WTC11 (cell line): Measurements from ENCODE around the gene GPATCH8. TPM values are rescaled to one million over a fixed set of nuclear protein-coding genes. Genes with fewer than 3 reads are reported as not detected.
A peak's percentile ranks its signal among the peaks of the same experiment; 100 is the strongest.

Source experiments
- ATAC-seq: fragments of 200-7000 bp; cut with Tn5 transposase; 2 replicates; pipeline ENCODE4 v1.10.0; 2021; ENCODE audit warnings: mild to moderate bottlenecking, moderate library complexity
- CTCF ChIA-PET: fragments of 300-600 bp; sonication (Branson Sonifier 250); formaldehyde crosslinking; loops from one replicate; lab custom pipeline; 2021; ENCODE audit warnings: antibody characterized with exemption; lab: Charles Lee
- POLR2A ChIA-PET: fragments of 350-600 bp; sonication (Branson Sonifier 250); formaldehyde crosslinking; loops from one replicate; lab custom pipeline; 2021; ENCODE audit warnings: antibody characterized with exemption; lab: Charles Lee
- DNase-seq: peaks from one replicate; pipeline ENCODE4 v3.0.0; 2021; ENCODE audit warnings: low spot score
- H3K27ac Mint-ChIP-seq: 2 replicates; pipeline ENCODE4 v1.8.0; 2021; ENCODE audit warnings: mixed read lengths
- H3K27me3 Mint-ChIP-seq: 2 replicates; pipeline ENCODE4 v1.8.0; 2021; ENCODE audit warnings: low read depth, mild to moderate bottlenecking, moderate library complexity, mixed read lengths
- H3K36me3 Mint-ChIP-seq: 2 replicates; pipeline ENCODE4 v1.8.0; 2021; ENCODE audit warnings: mixed read lengths
- H3K4me1 Mint-ChIP-seq: 2 replicates; pipeline ENCODE4 v1.8.0; 2022; ENCODE audit warnings: mixed read lengths
- H3K4me3 Mint-ChIP-seq: 2 replicates; pipeline ENCODE4 v1.8.0; 2021; ENCODE audit warnings: mild to moderate bottlenecking, moderate library complexity, mixed read lengths
- H3K9me3 Mint-ChIP-seq: 2 replicates; pipeline ENCODE4 v1.8.0; 2021; ENCODE audit warnings: mixed read lengths
- ARID4B ChIP-seq: sonication (generic); formaldehyde crosslinking; IDR thresholded peaks from 2 replicates; pipeline ENCODE4 v1.8.0; 2023; ENCODE audit warnings: missing genetic modification reagents, mild to moderate bottlenecking, borderline replicate concordance
- ATF3 ChIP-seq: sonication (generic); formaldehyde crosslinking; conservative IDR thresholded peaks from 2 replicates; pipeline ENCODE4 v1.8.1; 2022; ENCODE audit warnings: mild to moderate bottlenecking, missing genetic modification reagents
- ATF6 ChIP-seq: sonication (generic); formaldehyde crosslinking; IDR thresholded peaks from 2 replicates; pipeline ENCODE4 v1.8.1; 2023; ENCODE audit warnings: mild to moderate bottlenecking, missing genetic modification reagents
- ERG ChIP-seq: fragments of 250-450 bp; sonication (Bioruptor Pico); IDR thresholded peaks from 2 replicates; pipeline ENCODE4 v1.8.0; 2021; ENCODE audit warnings: mild to moderate bottlenecking
- ESRRA ChIP-seq: sonication (generic); formaldehyde crosslinking; IDR thresholded peaks from 2 replicates; pipeline ENCODE4 v1.8.1; 2022; ENCODE audit warnings: mild to moderate bottlenecking, missing genetic modification reagents, borderline replicate concordance
- HMGXB4 ChIP-seq: sonication (generic); formaldehyde crosslinking; IDR thresholded peaks from 2 replicates; pipeline ENCODE4 v1.8.1; 2023; ENCODE audit warnings: mild to moderate bottlenecking, moderate library complexity, missing genetic modification reagents
- JAZF1 ChIP-seq: fragments of 250-450 bp; sonication (Bioruptor Pico); IDR thresholded peaks from 2 replicates; pipeline ENCODE4 v1.9.0; 2021; ENCODE audit warnings: moderate library complexity, mild to moderate bottlenecking, inconsistent platforms
- MXD4 ChIP-seq: fragments of 250-450 bp; sonication (Bioruptor Pico); IDR thresholded peaks from 2 replicates; pipeline ENCODE4 v1.8.0; 2021; ENCODE audit warnings: mild to moderate bottlenecking, moderate library complexity, borderline replicate concordance
- NFE2L1 ChIP-seq: sonication (generic); formaldehyde crosslinking; IDR thresholded peaks from 2 replicates; pipeline ENCODE4 v1.8.1; 2023; ENCODE audit warnings: missing genetic modification reagents
- PRDM15 ChIP-seq: sonication (generic); formaldehyde crosslinking; IDR thresholded peaks from 2 replicates; pipeline ENCODE4 v1.8.0; 2022; ENCODE audit warnings: missing genetic modification reagents
- SMAD3 ChIP-seq: sonication (generic); formaldehyde crosslinking; IDR thresholded peaks from 2 replicates; pipeline ENCODE4 v1.8.0; 2022; ENCODE audit warnings: missing genetic modification reagents, mild to moderate bottlenecking, borderline replicate concordance
- SMAD4 ChIP-seq: sonication (generic); formaldehyde crosslinking; IDR thresholded peaks from 2 replicates; pipeline ENCODE4 v1.8.0; 2022; ENCODE audit warnings: mild to moderate bottlenecking, missing genetic modification reagents
- TCF7 ChIP-seq: sonication (generic); formaldehyde crosslinking; IDR thresholded peaks from 2 replicates; pipeline ENCODE4 v1.8.0; 2022; ENCODE audit warnings: mild to moderate bottlenecking, low read depth, missing genetic modification reagents, moderate library complexity
- TP53 ChIP-seq: sonication (generic); formaldehyde crosslinking; IDR thresholded peaks from 2 replicates; pipeline ENCODE4 v1.8.1; 2023; ENCODE audit warnings: mild to moderate bottlenecking, missing genetic modification reagents
- ZNF396 ChIP-seq: fragments of 250-450 bp; sonication (Bioruptor Pico); IDR thresholded peaks from 2 replicates; pipeline ENCODE4 v1.8.0; 2021; ENCODE audit warnings: mild to moderate bottlenecking, moderate library complexity, borderline replicate concordance
- ZNF671 ChIP-seq: fragments of 250-450 bp; sonication (Bioruptor Pico); IDR thresholded peaks from 2 replicates; pipeline ENCODE4 v1.8.0; 2021; ENCODE audit warnings: mild to moderate bottlenecking
- total RNA-seq: library from RNA; stranded (reverse); gene quantifications from 3 replicates; pipeline ENCODE4 v1.2.3, GENCODE V29; 2021

GPATCH8 gene
- total RNA-seq, 1 experiment from 2014 or later: 51.9 TPM

GRCh38 chr17:44385287-44386181, 117.7 kb downstream of the GPATCH8 start (continued):
- TF ChIP-seq HMGXB4 (CRISPR knock-in tag) (peak; percentile 24; the same call in 1 of the 2 replicates), ZNF396 (CRISPR knock-in tag) (no peak), MXD4 (CRISPR knock-in tag) (no peak), PRDM15 (CRISPR knock-in tag) (no peak), JAZF1 (no peak), ZNF671 (no peak), TP53 (no peak), TCF7 (CRISPR knock-in tag) (no peak), ATF6 (CRISPR knock-in tag) (no peak), ATF3 (no peak), NFE2L1 (CRISPR knock-in tag) (no peak)
- TF ChIP-seq, all 79 proteins: peak for 3

- peak; percentile 46 for DNase-seq
- peak; percentile 22 for ATAC-seq
- H3K27me3 Mint-ChIP-seq: peaks cover 59% of the 10 kb centered on the region
- peak overlapping the region; percentile 80 for H3K4me3 Mint-ChIP-seq
- H3K4me1 Mint-ChIP-seq: peaks cover 20% of the 10 kb centered on the region
- no peak overlapping the region for H3K27ac Mint-ChIP-seq
- no peaks in the 10 kb centered on the region for H3K9me3 Mint-ChIP-seq
- no peaks in the 10 kb centered on the region for H3K36me3 Mint-ChIP-seq
- CTCF ChIA-PET: interaction anchor here (0.7 to 3.1 kb wide), 15 partner anchors 10 to 378 kb away, joined by 3 to 67 read pairs (median 5); partner anchors contain the start of gene FAM171A2
- POLR2A ChIA-PET: interaction anchor here (1.2 to 1.6 kb wide), 2 partner anchors 9 to 138 kb away, joined by 4 to 5 read pairs; no protein-coding TSS in a partner anchor
- TF ChIP-seq ATF6 (CRISPR knock-in tag) (no peak), SMAD3 (CRISPR knock-in tag) (no peak), ARID4B (CRISPR knock-in tag) (peak; percentile 85; the same call in 1 of the 2 replicates), ERG (CRISPR knock-in tag) (no peak), ESRRA (no peak), SMAD4 (CRISPR knock-in tag) (0 out of 2 replicates have a peak, but pooled peaks have one; percentile 50)
Measured at GRCh38 chr17:44384823-44385286, 118.4 kb downstream of the GPATCH8 start.
